Keratinocyte (primary cell): Measurements from ENCODE around the gene PLA2G12A. TPM values are rescaled to one million over a fixed set of nuclear protein-coding genes. Genes with fewer than 3 reads are reported as not detected.

Source experiments
- DNase-seq: peaks from one replicate; pipeline ENCODE4 v3.0.0-alpha.2; 2011; ENCODE audit warnings: low read depth, missing footprints, low spot score
- FAIRE-seq: peaks from 2 replicates; lab custom pipeline; 2011; peaks lifted over from hg19 to GRCh38; lab: Jason Lieb, UNC
- H2AFZ ChIP-seq: 2 replicates; pipeline ENCODE4 v1.6.0; 2012; ENCODE audit warnings: low read length, control low read depth, inconsistent platforms; ENCODE audit not compliant: control insufficient read depth
- H3K27ac ChIP-seq: 2 replicates; pipeline ENCODE4 v1.5.1; 2011; ENCODE audit warnings: low read length; ENCODE audit not compliant: control insufficient read depth, insufficient read depth
- H3K27me3 ChIP-seq: 3 replicates; pipeline ENCODE4 v1.6.0; 2011; ENCODE audit warnings: low read length; ENCODE audit not compliant: control insufficient read depth, insufficient read depth; ENCODE audit errors: extremely low read depth
- H3K36me3 ChIP-seq, 2 experiments: 2 replicates in 1 of 2; 3 replicates in 1 of 2; pipeline ENCODE4 v1.5.1; 2011; ENCODE audit warnings: low read length in 2 of 2, mild to moderate bottlenecking in 1 of 2; ENCODE audit not compliant: control insufficient read depth in 2 of 2, insufficient read depth in 2 of 2; ENCODE audit errors: extremely low read depth in 1 of 2
- H3K4me1 ChIP-seq: 3 replicates; pipeline ENCODE4 v1.5.1; 2011; ENCODE audit warnings: low read length; ENCODE audit not compliant: control insufficient read depth, insufficient read depth; ENCODE audit errors: extremely low read depth
- H3K4me2 ChIP-seq: 3 replicates; pipeline ENCODE4 v1.6.0; 2011; ENCODE audit warnings: low read depth, low read length; ENCODE audit not compliant: control insufficient read depth, insufficient read depth; ENCODE audit errors: extremely low read depth
- H3K4me3 ChIP-seq, 3 experiments: fragments of 200-600 bp in 1 of 3; sonication (generic) in 1 of 3; 2 replicates in 2 of 3; 3 replicates in 1 of 3; pipeline ENCODE4 v1.5.1; 2011 to 2016; ENCODE audit warnings: low read length in 3 of 3, mild to moderate bottlenecking in 3 of 3, control low read depth in 2 of 3, inconsistent platforms in 1 of 3, low read depth in 1 of 3, mixed read lengths in 1 of 3, mixed run types in 1 of 3, moderate library complexity in 1 of 3; ENCODE audit not compliant: control insufficient read depth in 2 of 3, insufficient read depth in 2 of 3; ENCODE audit errors: extremely low read depth in 1 of 3
- H3K79me2 ChIP-seq: 2 replicates; pipeline ENCODE4 v1.6.0; 2012; ENCODE audit warnings: low read length; ENCODE audit not compliant: control insufficient read depth, insufficient read depth
- H3K9ac ChIP-seq: 3 replicates; pipeline ENCODE4 v1.6.0; 2011; ENCODE audit warnings: low read length; ENCODE audit not compliant: control insufficient read depth, insufficient read depth; ENCODE audit errors: extremely low read depth
- H3K9me1 ChIP-seq: 3 replicates; pipeline ENCODE4 v1.6.0; 2011; ENCODE audit warnings: low read length; ENCODE audit not compliant: control insufficient read depth, insufficient read depth; ENCODE audit errors: extremely low read depth
- H3K9me3 ChIP-seq: 2 replicates; pipeline ENCODE4 v1.5.1; 2012; ENCODE audit warnings: low read depth, low read length; ENCODE audit not compliant: control insufficient read depth
- H4K20me1 ChIP-seq: 3 replicates; pipeline ENCODE4 v1.6.0; 2011; ENCODE audit warnings: low read length; ENCODE audit not compliant: control insufficient read depth, insufficient read depth; ENCODE audit errors: extremely low read depth
- CTCF ChIP-seq, 3 experiments: IDR thresholded peaks in 1 of 3; conservative IDR thresholded peaks in 1 of 3; optimal IDR thresholded peaks in 1 of 3; 2 replicates in 2 of 3; 3 replicates in 1 of 3; pipeline versions ENCODE3 to v1.5.1; 2011; ENCODE audit warnings: low read length in 3 of 3, mild to moderate bottlenecking in 3 of 3, moderate library complexity in 2 of 3, control low read depth in 1 of 3, inconsistent platforms in 1 of 3; ENCODE audit not compliant: insufficient read depth in 2 of 3; ENCODE audit errors: extremely low read depth in 1 of 3
- EZH2 ChIP-seq: IDR thresholded peaks from one replicate; pipeline ENCODE4 v1.6.1; 2012; ENCODE audit warnings: inconsistent platforms, mild to moderate bottlenecking, low read length, moderate library complexity
- dilution Hi-C: fragments of 300-500 bp; cut with MboI; formaldehyde crosslinking; loops from one replicate; pipeline ENCODE4 v1.7.0; 2020; ENCODE audit warnings: low sequenced_read_pairs; ENCODE audit not compliant: extremely low pct_ligation_motif_present
- polyA plus RNA-seq, 5 experiments: library from polyadenylated mRNA; depleted of rRNA in 3 of 5; stranded (reverse) in 3 of 5; stranded (forward) in 1 of 5; unstranded in 1 of 5; fragments of >200 nt; gene quantifications; 1 replicate in 1 of 5; 2 replicates in 3 of 5; 3 replicates in 1 of 5; pipeline versions ENCODE4 v1.2.1 to v1.2.3, GENCODE V29; 2011 to 2012; ENCODE audit warnings: missing spikeins in 2 of 5, low read depth in 1 of 5, low replicate concordance in 1 of 5

Gene PLA2G12A
- polyA plus RNA-seq, 1 donor (not counting 4 experiments of a cell fraction or from before 2014, with no cell fraction given), result 63.7 TPM

- Histone ChIP-seq H4K20me1 (no peaks in the 10 kb centered on the region), H3K4me3 (no peak overlapping the region), H3K27me3 (no peaks in the 10 kb centered on the region), H3K27ac (no peak overlapping the region), H3K9me3 (no peaks in the 10 kb centered on the region), H3K36me3 (no peaks in the 10 kb centered on the region), H3K4me1 (no peaks in the 10 kb centered on the region), H3K4me2 (no peak overlapping the region), H3K9me1 (no peaks in the 10 kb centered on the region), H3K9ac (no peak overlapping the region), H2AFZ (no peak overlapping the region), H3K79me2 (no peaks in the 10 kb centered on the region)
- DNase-seq (no peak), FAIRE-seq (no peak)
- TF ChIP-seq EZH2 (no peak), CTCF (optimal IDR thresholded peaks at IDR 0.05 in 1 of 3, IDR thresholded peaks at IDR 0.05 in 1 of 3, conservative IDR thresholded peaks at IDR 0.05 in 1 of 3; ENCODE audit: extremely low read depth in 1 of 3, insufficient read depth in 2 of 3, low read length in 3 of 3) (no peak)
- dilution Hi-C loops, result no loop called here
Measured at GRCh38 chr4:109755656-109756055, 25.8 kb upstream of the PLA2G12A start.

- Histone ChIP-seq H4K20me1 (no peaks in the 10 kb centered on the region), H3K36me3 (no peaks in the 10 kb centered on the region), H3K9me3 (no peaks in the 10 kb centered on the region), H3K27ac (no peak overlapping the region), H3K4me1 (no peaks in the 10 kb centered on the region), H3K4me3 (no peak overlapping the region), H3K9me1 (no peaks in the 10 kb centered on the region), H3K4me2 (no peak overlapping the region), H3K9ac (no peak overlapping the region), H3K79me2 (no peaks in the 10 kb centered on the region), H3K27me3 (no peaks in the 10 kb centered on the region), H2AFZ (no peak overlapping the region)
- no peak for DNase-seq
- no peak for FAIRE-seq
- TF ChIP-seq EZH2 (no peak), CTCF (optimal IDR thresholded peaks at IDR 0.05 in 1 of 3, IDR thresholded peaks at IDR 0.05 in 1 of 3, conservative IDR thresholded peaks at IDR 0.05 in 1 of 3; ENCODE audit: extremely low read depth in 1 of 3, insufficient read depth in 2 of 3, low read length in 3 of 3) (no peak)
- dilution Hi-C loops, result no loop called here
Measured at GRCh38 chr4:109754093-109754857, 24.4 kb upstream of the PLA2G12A start.
